NCI-H187 (cell line): ENCODE data around the gene NUP214.
"Not testable (repeated sequence)": the region's sequence is repeated elsewhere in the genome, so short reads cannot be mapped to it uniquely, and the experiment has no call there.

Experiments
- DNase-seq, 2 experiments: peaks; one replicate each; lab custom pipeline; 2025; lab: John Stamatoyannopoulos, UW

Gene NUP214

DNA sequence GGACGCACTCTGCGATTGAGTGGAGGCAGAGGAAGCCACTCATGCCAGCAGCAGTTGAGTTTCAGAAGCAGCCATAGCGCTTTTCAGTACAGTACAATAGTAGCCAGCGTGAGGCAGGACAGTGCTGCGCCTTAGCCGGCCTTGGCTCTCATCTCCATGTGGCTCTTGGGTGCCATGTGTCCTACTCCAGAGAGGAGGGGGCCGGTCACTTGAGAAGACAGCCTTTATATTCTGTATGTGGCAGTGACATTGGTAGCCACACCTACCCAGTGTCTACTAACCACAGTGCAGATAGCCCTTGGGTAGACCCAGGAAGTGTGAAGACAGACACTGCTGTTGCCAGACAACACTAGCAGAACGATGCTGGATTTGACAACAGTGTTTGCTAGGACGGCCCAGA lies 108.6 kb downstream of the NUP214 start:
- DNase-seq = no peak

GRCh38 chr9:131234799-131235479 lies 109.6 kb downstream of the NUP214 start:
- DNase-seq = no peak

- DNase-seq = no peak
Observed at GRCh38 chr9:131235480-131235851, 110.1 kb downstream of the NUP214 start.

GRCh38 chr9:131236161-131236560 lies 110.8 kb downstream of the NUP214 start:
- no peak for DNase-seq

GRCh38 chr9:131236761-131237160 lies 111.4 kb downstream of the NUP214 start:
- DNase-seq = no peak

- DNase-seq = no peak
Observed at GRCh38 chr9:131237291-131237690, 111.9 kb downstream of the NUP214 start.

DNA sequence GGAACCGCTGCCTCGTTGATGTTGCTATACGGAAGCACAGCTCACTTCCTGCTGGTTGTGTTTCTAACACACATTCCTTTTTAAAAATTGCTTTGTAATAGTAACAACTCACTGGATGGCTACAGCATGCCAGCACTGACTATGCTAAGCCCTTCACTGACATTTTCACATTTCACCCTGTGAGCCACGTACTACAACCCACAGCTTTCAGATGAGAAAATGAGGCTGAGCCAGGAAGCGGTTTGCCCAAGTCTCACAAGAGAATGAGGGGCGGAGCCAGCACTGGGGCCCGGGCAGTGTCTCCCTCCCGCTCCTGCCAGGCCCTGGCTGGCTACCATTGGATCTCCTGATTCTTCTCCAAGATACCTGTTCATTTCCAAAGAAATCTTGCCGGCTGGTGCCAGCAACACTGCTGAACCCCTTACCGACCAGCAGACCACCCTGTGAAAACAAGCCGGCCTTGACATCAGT lies 112.6 kb downstream of the NUP214 start:
- no peak for DNase-seq

GRCh38 chr9:131238402-131239021 lies 113.1 kb downstream of the NUP214 start:
- DNase-seq = no peak

- no peak for DNase-seq
Observed at GRCh38 chr9:131239161-131239975, 114.0 kb downstream of the NUP214 start.

GRCh38 chr9:131240047-131240921 lies 114.9 kb downstream of the NUP214 start:
- no peak for DNase-seq

DNA sequence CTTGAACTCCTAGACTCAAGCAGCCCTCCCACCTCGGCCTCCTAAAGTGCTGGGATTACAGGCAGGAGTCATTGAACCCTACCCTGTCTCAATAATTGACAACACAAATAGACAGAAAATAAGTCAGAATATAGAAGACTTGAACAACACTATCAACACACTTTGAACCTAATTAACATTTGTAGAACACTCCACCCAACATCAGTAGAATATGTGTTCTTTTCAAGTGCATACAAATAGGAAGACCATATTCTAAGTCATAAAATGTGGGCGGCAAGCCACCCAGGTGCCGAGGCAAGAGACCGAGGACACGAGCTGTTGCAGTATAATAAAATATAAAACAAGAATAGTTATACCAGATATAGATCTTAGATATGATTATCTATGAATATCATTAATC lies 118.9 kb downstream of the NUP214 start:
- not testable (repeated sequence) for DNase-seq

DNA sequence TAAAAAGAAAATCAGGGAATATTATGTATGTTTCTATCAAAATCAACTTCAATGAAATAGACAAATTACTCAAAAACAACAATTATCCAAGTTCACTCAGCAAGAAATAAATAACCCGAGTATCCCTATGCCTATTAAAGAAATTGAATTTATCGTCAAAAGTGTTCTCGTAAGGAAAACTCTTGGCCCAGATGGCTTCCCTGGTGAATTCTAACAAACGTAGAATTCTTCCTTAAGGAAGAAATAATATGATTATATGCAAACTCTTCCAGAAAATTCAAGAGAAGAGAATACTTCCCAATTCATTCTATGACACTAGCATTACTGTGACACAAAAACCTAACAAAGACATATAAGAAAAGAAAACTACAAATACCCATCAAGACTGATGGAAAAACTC lies 121.2 kb downstream of the NUP214 start:
- no peak for DNase-seq

- DNase-seq = no peak
Observed at GRCh38 chr9:131252120-131252519, 126.7 kb downstream of the NUP214 start.

GRCh38 chr9:131253891-131254491 lies 128.6 kb downstream of the NUP214 start:
- no peak for DNase-seq

GRCh38 chr9:131254626-131255025 lies 129.2 kb downstream of the NUP214 start:
- no peak for DNase-seq

- DNase-seq = no peak
Observed at GRCh38 chr9:131255676-131256197, 130.4 kb downstream of the NUP214 start.

GRCh38 chr9:131257266-131258025 lies 132.1 kb downstream of the NUP214 start:
- DNase-seq = no peak

DNA sequence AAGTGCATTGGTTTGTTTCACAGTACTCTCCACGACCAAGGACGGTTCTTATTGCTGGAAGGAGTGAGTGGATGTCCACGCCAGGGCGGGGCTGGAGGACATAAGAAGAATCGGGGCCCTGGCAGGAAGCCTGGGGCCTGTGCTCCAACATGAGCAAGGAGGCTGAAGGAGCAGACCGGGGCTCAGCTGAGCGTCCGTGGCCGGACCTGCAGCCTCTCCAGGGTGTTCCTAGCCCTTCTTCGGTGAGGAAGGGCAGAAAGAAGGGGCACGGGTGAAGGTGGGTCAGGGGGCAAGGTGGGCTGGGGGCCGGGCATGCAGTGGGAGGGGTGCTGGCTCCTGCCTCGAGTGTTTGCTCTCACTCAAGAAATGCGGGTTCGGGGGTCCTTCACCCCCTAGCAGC lies 132.8 kb downstream of the NUP214 start:
- DNase-seq = no peak

DNA sequence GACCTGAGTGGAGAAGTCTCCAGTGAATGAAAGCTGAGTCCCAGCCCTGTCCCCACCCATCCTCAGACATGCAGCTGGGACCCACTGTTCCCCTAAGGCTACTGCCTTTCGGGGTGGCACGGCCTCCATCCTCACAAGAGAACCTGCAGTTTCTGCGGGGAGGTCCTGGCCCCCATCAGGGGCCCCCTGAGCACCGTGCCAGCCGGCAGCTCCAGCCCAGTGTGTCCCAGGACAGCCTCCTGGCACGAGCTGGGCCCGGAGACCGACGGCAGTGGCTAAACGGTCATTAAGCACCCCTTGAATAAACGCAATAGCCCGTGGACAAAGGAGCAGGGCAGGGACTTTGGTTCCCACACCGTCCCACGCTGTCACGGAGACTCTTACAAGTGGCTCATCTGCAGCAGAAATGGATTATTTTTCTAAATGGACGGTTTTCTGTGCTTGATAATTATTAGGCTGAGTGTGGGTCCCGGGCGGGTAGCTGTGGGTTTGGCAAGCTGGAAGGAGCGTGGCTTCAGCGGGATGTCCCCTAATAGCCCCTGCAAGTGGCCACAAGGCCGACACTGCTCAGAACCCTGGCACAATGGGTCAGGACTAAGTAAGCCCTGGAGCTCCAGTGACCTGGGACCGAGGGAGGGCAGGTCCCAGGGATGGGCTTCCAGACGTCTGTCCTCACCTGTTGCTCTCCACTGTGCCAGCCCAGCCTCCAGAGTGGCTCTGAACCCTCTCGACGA lies 133.5 kb downstream of the NUP214 start:
- DNase-seq = no peak

DNA sequence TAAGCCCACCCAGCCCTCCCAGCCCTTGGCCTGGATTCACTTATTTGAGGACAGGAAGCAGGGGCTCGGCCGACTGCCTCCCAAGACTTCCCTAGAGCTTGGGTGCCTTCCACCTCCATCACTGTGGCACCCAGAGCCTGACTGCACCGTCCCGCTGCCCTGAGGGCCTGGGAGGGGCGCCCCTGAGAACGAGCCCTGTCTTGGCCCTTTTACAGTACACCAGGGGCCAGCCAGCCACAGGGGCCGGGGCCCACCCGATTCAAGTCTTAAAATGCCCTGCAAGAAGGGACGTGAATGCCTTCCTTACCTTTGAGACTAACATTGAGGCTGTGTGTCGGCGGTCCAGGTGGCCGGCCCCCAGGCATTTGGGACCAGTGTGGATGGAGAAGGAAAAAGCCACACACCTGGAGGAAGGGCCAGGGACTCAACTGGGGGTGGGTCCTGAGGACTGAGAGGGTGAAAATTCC lies 134.1 kb downstream of the NUP214 start:
- no peak for DNase-seq
